NCI-H510A (cell line): ENCODE results near the gene RHOH.

Source experiments
- DNase-seq: peaks from one replicate; lab custom pipeline; 2025; lab: John Stamatoyannopoulos, UW

The RHOH gene

DNA sequence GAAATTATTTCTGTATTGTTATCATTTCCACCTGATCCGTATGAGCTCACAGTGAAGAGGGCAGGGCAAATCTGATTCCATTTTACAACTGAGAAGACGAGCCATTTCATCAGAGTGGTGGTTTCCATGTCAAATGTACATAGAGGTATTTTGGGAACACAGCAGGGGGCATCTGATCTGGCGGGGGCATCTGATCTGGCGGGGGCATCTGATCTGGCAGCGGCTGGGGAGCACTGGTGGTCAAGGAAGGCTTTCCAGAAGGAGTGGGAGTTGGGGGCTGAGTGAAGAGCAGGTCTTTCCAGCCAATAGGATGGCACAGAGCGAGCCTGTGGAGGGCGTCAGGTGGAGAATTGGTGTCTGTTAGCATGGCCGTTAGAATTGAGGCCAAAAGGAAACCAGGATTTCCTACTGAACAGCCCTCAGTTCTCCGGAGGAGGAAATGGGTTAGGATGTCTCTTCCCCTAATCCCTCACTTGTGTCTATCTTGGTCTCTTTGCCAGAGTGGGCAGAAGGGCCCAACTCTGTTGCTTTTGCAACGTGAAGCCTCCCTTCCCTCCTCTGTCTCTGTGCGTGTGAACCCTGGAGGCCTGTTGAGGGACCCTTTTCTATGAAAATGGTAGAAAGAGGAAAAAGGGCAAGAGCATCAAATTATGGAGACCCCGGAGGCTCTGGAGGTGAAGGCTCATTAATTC, 41.3 kb downstream of the RHOH start:
- DNase-seq = no peak

DNA sequence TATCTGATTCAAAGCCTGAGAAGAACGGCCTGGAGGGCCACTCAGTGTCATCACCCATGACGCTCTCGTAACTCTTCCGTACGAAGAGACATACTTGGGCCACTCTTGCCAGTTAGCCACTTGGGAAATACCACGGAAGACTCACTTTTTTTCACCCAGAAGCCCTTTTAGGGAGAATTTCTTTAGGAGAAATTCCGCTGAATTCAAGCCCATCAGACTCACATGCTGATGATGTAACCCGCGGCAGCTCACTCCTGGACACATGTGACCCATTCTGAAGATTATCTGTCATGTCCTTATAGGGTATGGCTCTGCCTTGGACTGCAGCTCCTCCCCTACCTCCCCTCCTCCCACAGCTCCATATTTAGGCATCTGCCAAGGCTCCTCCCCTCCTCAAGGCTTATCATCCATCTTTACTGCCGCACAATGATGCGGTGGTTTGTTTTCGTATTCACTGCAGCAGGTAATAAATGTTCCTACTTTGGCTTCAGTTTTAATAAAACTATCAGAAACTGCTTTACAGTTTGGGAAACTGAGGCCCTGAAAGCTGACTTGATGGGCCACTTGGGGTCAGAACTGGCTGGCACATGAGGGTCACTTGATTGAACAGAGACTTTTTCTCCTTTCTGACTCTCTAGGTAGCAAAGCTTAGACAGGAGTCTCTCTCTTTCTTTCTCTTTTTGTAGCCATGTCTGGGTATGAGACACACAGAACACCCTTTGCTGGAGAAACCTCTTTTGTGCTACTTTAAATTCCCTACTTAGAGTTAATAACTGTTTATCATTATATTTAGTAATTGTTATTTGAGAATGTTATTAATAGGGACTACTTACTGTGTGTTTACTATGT, 42.1 kb downstream of the RHOH start:
- DNase-seq = no peak

DNA sequence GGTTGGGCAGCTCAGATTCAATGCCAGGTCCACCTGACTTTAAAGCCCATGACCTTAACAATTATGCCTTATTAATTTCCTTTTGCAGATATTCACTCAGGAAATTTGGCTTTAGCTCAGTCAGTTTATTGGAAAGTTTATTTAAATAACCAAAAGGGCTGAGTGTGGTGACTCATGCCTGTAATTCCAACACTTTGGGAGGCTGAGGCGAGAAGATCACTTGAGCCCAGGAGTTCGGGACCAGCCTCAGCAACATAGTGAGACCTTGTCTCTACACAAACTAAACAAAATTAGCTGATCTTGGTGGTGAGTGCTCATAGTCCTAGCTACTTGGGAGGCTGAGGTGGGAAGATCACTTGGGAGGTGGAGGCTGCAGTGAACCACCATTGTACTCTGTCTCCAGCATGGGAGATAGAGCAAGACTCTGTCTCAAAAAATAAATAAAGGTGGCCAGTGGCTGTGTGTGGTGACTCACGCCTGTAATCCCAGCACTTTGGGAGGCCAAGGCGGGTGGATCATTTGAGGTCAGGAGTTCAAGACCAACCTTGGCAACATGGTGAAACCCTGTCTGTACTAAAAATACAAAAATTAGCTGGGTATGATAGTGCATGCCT, 43.3 kb downstream of the RHOH start:
- no peak for DNase-seq

DNA sequence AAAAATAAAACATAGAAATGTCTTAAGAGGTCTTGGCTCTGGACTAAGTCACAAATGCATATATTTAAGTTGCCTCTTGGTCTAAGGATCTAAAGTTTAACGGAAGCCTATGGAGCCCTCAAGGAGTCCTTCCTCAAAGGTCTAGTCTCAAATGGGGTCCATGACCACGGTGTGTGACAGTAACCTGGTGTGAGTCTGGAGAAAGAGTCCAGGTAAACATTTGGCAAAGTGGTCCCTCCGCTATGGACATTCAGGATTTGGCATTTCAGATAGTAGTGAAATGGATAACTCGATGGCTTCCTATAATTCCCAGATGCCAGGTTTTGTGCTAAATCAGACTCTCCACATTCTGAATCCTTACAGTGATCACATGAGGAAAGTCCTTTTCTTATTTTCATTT, 44.2 kb downstream of the RHOH start:
- DNase-seq = no peak

GRCh38 chr4:40241941-40242340, 45.1 kb downstream of the RHOH start:
- DNase-seq = no peak

DNA sequence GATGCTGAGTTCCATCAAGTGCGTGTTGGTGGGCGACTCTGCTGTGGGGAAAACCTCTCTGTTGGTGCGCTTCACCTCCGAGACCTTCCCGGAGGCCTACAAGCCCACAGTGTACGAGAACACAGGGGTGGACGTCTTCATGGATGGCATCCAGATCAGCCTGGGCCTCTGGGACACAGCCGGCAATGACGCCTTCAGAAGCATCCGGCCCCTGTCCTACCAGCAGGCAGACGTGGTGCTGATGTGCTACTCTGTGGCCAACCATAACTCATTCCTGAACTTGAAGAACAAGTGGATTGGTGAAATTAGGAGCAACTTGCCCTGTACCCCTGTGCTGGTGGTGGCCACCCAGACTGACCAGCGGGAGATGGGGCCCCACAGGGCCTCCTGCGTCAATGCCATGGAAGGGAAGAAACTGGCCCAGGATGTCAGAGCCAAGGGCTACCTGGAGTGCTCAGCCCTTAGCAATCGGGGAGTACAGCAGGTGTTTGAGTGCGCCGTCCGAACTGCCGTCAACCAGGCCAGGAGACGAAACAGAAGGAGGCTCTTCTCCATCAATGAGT, 46.6 kb downstream of the RHOH start:
- no peak for DNase-seq

DNA sequence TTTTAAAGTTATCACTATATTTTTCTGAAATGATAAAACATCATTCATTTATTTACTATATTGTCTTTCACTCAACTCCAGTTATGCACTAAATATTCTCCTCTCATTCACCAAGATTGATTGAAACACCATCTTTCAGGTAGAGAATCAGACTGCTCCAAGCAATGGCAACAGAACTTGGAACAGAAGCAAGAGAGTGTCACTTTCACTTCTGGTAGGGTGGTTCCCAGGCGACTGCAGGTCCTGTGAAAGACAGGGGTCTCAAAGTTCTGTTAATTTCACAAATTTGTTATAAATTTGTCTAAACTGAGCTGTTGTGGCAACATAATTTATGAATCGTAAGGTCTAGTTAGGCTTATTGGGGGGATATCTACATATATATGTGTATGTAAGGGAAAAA, 47.8 kb downstream of the RHOH start:
- no peak for DNase-seq

DNA sequence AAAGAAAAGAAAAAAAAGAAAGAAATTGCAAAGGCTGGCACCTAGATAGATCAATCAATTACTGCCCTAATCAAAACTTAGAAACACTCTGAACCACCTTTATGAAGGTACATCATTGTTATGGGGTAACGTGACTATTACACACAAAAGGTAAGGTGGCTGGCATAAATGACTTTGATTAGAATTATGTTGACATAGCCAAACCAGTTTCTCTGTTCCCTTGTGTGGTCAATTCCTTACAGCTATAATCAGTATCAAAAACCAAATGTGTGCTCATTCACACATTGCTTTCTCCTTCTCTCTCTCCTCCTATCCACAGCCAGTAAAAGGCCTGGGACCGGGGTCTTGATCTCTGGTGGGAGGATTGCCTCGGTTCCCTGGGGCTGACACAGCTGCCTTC, 48.7 kb downstream of the RHOH start:
- DNase-seq = no peak

DNA sequence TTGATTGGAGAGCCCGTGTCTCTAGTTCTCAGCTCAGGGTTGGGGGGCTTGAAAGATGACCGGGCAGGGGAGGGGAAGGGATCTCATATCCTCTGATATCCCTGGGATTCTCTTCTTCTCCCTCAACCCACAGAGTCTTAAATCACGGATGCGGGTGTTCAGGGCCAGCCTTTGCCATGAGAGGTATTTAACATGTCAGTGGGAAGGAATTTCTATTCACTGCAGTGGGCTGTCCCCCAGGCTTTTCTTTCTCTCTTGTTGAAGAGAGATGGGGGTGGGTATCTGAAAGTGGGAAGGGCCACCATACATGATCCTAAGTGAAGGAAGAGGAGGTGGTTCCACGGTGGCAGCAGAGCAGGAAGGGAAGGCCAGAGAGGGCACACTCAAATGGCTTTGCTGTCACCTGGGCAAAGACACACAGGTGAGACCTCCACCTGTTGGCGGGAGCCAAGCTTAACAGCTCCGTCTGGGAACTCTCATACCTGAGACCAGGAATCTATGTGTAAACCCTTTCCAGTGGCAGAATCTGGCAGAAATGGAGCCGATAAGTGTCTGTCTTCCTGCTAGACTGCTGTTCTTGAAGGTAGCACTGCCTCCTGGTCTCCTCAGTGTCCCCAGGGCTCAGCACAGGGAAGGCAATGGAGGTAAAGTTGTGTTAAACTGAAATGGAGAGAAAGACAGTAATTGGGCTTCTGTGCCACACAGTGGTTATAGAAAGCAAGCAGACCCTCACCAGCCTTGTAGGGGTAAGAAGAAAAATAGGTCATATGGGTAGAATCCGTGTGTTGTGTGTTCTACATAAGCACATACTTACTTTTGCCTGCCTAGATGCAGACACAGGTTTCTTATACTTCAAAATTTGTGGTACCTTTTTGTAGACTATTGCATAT, 49.4 kb downstream of the RHOH start:
- DNase-seq = no peak

GRCh38 chr4:40246938-40247337, 50.1 kb downstream of the RHOH start:
- DNase-seq = no peak

DNA sequence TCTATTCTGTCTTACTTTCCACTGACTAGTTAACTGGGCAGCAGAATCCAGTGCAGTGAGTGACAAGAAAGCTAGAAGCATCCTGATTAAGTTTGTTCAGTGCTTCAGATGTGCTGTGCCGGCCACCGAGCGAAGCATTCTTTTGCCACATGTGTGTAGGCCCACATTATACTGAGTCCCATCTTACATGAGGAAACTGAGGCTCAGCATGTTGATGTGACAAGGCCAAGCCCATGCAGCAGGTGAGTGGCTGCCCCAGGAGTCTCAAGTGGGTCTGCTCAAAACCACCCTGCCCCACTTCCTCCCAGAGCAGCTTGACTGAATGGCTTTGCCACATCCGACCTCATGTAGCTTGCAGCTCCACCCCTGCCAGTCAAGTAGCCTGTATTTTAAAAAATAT, 50.5 kb downstream of the RHOH start:
- no peak for DNase-seq

GRCh38 chr4:40251366-40251765, 54.5 kb downstream of the RHOH start:
- no peak for DNase-seq

GRCh38 chr4:40253906-40254305, 57.1 kb downstream of the RHOH start:
- no peak for DNase-seq

DNA sequence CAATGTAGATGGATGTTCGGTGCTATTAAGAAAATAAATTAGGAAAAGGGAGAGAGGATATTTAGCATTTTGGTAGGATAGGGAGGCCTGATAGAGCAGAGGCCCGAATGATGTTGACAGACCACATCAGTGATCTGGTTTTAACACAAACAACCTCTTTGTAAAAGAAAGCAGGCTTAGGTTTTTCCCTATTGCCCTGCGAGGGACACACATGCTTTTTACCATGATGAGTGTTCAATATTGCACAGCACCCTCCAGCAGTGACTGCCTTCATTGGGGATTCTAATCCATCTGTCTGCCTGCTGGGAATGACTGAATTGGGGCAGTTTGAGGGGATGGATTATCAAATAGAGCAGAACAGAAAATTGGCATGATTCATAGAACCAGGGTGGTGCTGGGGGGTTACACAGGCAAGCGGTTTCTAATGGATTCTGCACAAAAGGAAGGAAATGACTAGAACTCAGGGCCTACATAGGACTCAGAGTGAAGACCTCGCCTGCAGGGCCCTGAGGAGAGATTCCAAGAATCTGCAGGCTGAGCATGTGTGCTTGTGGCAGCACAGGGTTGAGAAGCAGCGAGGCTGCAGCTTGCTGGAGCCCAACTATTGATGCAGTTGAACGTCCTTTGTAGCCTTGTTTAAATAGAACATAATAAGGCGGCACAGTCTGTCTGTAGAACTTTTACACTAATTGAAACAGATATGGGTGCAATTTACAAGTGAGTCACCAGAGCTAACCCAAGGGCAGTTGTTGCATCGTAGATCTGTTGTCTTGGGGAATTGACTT, 58.0 kb downstream of the RHOH start:
- no peak for DNase-seq

DNA sequence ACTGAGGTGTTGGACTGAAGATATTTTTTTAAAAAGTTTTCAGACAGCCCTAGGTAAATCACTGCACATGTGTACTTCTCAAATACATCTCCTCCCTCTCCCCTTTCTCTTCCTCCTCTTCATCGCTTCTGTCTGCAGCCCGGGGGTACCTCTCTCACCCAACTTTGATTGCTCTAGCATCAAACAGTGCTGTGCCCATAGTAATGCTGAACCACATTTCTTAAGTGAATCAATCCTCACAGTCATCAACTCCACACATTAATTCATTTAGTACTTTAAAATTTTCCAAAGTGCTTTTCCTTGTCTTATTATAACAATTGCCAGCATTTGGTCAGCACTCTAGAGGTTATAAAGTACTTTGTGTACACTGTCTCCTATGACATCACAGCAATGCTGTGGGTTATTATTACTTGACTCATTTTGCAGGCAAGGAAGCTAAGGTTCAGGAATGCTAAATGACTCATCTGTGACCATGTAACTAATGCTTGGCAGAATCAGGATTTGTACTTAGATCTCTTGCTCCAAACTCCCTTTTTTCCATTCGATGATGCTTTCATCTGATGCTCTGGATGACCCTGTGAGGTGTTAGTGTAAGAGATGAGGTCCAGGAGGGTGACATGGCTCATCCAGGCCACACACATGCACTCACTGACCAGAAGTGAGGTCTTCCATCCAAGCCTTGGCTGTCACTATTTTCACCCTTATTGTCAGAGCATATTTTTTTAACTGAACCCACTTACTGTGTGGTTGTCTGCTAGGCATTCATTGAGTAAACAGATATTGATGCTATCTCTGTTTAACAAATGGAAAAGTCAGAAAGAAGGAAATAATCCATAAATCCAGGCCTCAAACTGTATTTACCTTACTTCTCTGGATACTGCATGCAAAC, 58.8 kb downstream of the RHOH start:
- DNase-seq = peak; percentile 10

GRCh38 chr4:40256329-40256728, 59.5 kb downstream of the RHOH start:
- no peak for DNase-seq

DNA sequence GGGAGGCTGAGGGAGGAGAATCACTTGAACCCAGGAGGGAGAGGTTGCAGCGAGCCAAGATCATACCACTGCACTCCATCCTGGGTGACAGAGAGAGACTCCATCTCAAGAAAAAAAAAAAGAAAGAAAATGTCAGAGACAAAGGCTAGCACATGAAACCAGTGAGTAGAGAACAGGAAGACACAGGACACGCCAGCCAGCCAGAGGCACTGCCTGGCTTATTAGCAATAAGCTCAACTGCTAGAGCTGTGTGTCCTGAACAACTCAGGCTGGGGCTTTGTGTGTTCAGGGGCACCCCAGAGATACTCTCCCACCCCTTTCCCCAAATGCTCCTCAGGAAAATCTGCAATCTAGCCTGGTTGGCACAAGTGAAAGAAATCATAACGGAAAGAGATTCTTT, 60.0 kb downstream of the RHOH start:
- no peak for DNase-seq

DNA sequence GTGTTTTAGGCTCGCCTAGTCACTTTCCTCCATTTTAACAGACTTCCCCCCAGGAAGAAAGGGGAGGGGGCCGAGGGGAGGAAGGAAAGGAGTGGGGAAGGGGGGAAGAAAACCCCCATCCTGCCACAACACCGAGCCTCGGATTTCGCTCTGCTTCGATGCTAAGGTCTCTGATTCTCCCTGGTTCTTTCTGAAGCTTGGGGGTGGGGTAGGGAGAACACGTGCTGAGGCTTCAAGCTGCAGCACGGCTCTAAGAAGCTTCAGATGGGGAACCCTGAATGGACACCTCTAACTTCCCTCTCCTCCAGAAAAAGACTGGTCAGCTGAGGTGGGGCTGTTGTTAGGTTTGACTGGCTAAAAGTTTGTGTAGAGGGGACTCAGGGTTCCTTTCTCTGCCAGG, 61.8 kb downstream of the RHOH start:
- DNase-seq = no peak

GRCh38 chr4:40261231-40262076, 64.6 kb downstream of the RHOH start:
- DNase-seq = no peak
